AG09309 (cell line): ENCODE results near the gene RPS6KA3.

Experiments used
- DNase-seq: peaks from one replicate; pipeline ENCODE4 v3.0.0-alpha.2; 2010; ENCODE audit warnings: low read depth
- H3K4me3 ChIP-seq: 2 replicates; pipeline ENCODE4 v1.5.1; 2011; ENCODE audit warnings: mild to moderate bottlenecking, low read depth, low read length, moderate library complexity; ENCODE audit not compliant: control insufficient read depth
- CTCF ChIP-seq: IDR thresholded peaks from 2 replicates; pipeline ENCODE4 v1.5.1; 2011; ENCODE audit warnings: mild to moderate bottlenecking, low read depth, low read length, inconsistent platforms; ENCODE audit not compliant: insufficient read depth, control insufficient read depth; ENCODE audit errors: missing control alignments

RPS6KA3 gene

GRCh38 chrX:20280938-20281337, 14.2 kb upstream of the RPS6KA3 start:
- no peak for DNase-seq
- H3K4me3 ChIP-seq: no peak overlapping the region
- TF ChIP-seq CTCF: no peak

- DNase-seq: no peak
- TF ChIP-seq CTCF: no peak
- H3K4me3 ChIP-seq: no peak overlapping the region
Observed at GRCh38 chrX:20274121-20274520, 7.4 kb upstream of the RPS6KA3 start.

GRCh38 chrX:20271730-20272129, 5.0 kb upstream of the RPS6KA3 start:
- no peak for DNase-seq
- no peak overlapping the region for H3K4me3 ChIP-seq
- no peak for TF ChIP-seq CTCF

GRCh38 chrX:20271186-20271585, 4.5 kb upstream of the RPS6KA3 start:
- no peak overlapping the region for H3K4me3 ChIP-seq
- no peak for TF ChIP-seq CTCF
- DNase-seq: no peak

GRCh38 chrX:20270562-20270890, 3.8 kb upstream of the RPS6KA3 start:
- no peak for DNase-seq
- no peak for TF ChIP-seq CTCF

GRCh38 chrX:20269848-20270561, 3.3 kb upstream of the RPS6KA3 start:
- no peak overlapping the region for H3K4me3 ChIP-seq
- no peak for DNase-seq
- TF ChIP-seq CTCF: no peak

More at GRCh38 chrX:20270562-20270890, 3.8 kb upstream of the RPS6KA3 start:
- no peak overlapping the region for H3K4me3 ChIP-seq
